LoVo (cell line): ENCODE measurements around the gene BTG1.
"Not testable (repeated sequence)": the region's sequence is repeated elsewhere in the genome, so short reads cannot be mapped to it uniquely, and the experiment has no call there.

Experiments
- DNase-seq: peaks from one replicate; pipeline ENCODE4 v3.0.0-alpha.2; 2016; ENCODE audit warnings: low spot score

BTG1 gene

GRCh38 chr12:92098594-92099380, 46.9 kb downstream of the BTG1 start:
- DNase-seq, result no peak

- no peak for DNase-seq
Observed at GRCh38 chr12:92096346-92097136, 49.1 kb downstream of the BTG1 start.

- DNase-seq, result no peak
Observed at GRCh38 chr12:92094751-92095161, 50.9 kb downstream of the BTG1 start.

GRCh38 chr12:92094301-92094700, 51.3 kb downstream of the BTG1 start:
- not testable (repeated sequence) for DNase-seq
